NCI-H226 (cell line): Measurements from ENCODE around the gene PPP1R14C.
"Not testable (repeated sequence)": the region's sequence is repeated elsewhere in the genome, so short reads cannot be mapped to it uniquely, and the experiment has no call there.

ENCODE experiments used
- DNase-seq: peaks from one replicate; pipeline ENCODE4 v3.0.0-alpha.2; 2015

PPP1R14C gene

GRCh38 chr6:150169609-150170008 is 26.8 kb downstream of the PPP1R14C start:
- no peak for DNase-seq

- DNase-seq = no peak
Measured at GRCh38 chr6:150172929-150173328, 30.1 kb downstream of the PPP1R14C start.

GRCh38 chr6:150175586-150176151 is 32.8 kb downstream of the PPP1R14C start:
- DNase-seq = no peak

GRCh38 chr6:150176152-150176551 is 33.3 kb downstream of the PPP1R14C start:
- DNase-seq = peak; percentile 12

GRCh38 chr6:150176659-150177058 is 33.8 kb downstream of the PPP1R14C start:
- no peak for DNase-seq

GRCh38 chr6:150177259-150177951 is 34.6 kb downstream of the PPP1R14C start:
- DNase-seq = no peak

GRCh38 chr6:150177952-150178520 is 35.2 kb downstream of the PPP1R14C start:
- no peak for DNase-seq

- no peak for DNase-seq
Measured at GRCh38 chr6:150179030-150179429, 36.2 kb downstream of the PPP1R14C start.

- not testable (repeated sequence) for DNase-seq
Measured at GRCh38 chr6:150179907-150180424, 37.1 kb downstream of the PPP1R14C start.

- no peak for DNase-seq
Measured at GRCh38 chr6:150180517-150180916, 37.7 kb downstream of the PPP1R14C start.

GRCh38 chr6:150182460-150183078 is 39.7 kb downstream of the PPP1R14C start:
- DNase-seq = no peak

- DNase-seq = no peak
Measured at GRCh38 chr6:150183105-150183504, 40.3 kb downstream of the PPP1R14C start.

- no peak for DNase-seq
Measured at GRCh38 chr6:150183966-150184365, 41.1 kb downstream of the PPP1R14C start.

- DNase-seq = no peak
Measured at GRCh38 chr6:150184850-150185731, 42.2 kb downstream of the PPP1R14C start.

GRCh38 chr6:150185732-150186117 is 42.9 kb downstream of the PPP1R14C start:
- no peak for DNase-seq

GRCh38 chr6:150186129-150186898 is 43.5 kb downstream of the PPP1R14C start:
- no peak for DNase-seq

- not testable (repeated sequence) for DNase-seq
Measured at GRCh38 chr6:150187433-150187832, 44.6 kb downstream of the PPP1R14C start.

GRCh38 chr6:150189122-150189521 is 46.3 kb downstream of the PPP1R14C start:
- DNase-seq = no peak

- DNase-seq = peak; percentile 51
Measured at GRCh38 chr6:150191809-150192208, 49.0 kb downstream of the PPP1R14C start.

- DNase-seq = no peak
Measured at GRCh38 chr6:150194195-150194594, 51.4 kb downstream of the PPP1R14C start.

- DNase-seq = no peak
Measured at GRCh38 chr6:150195996-150196417, 53.2 kb downstream of the PPP1R14C start.
